Measurements from ENCODE around the gene FARP1. TPM values are rescaled to one million over a fixed set of nuclear protein-coding genes. Genes with fewer than 3 reads are reported as not detected.

FARP1 gene
- total RNA-seq, 1 experiment from 2014 or later: not detected

DNA sequence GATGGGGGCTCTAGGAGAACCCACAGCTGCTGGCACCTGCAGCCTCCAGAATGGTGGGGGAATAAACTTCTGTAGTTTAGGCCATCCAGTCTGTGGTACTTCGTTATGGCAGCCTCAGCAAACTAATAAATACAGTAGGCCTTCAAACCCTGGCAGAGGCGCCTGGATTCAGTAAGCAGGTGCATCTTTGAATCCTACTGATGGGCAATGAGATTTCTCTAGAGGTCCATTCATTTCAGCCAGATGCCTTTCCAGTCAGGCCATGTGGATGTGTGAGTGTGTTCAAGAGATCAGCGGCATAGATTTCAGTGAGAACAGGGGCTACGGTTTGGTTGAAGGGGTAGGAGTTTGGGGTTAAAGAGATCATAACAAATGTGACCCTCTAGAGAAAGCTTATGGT, 217.7 kb downstream of the FARP1 start:
- H3K27ac ChIP-seq (ENCODE audit: low read length): no peak overlapping the region
- no peak overlapping the region for H3K4me2 ChIP-seq (ENCODE audit: low read depth, low read length, poor library complexity, severe bottlenecking)
- no peak overlapping the region for H2AFZ ChIP-seq (ENCODE audit: low read length)
- DNase-seq: no peak
- H4K20me1 ChIP-seq (ENCODE audit: insufficient read depth, low read depth, low read length): no peaks in the 10 kb centered on the region
- no peaks in the 10 kb centered on the region for H3K27me3 ChIP-seq (ENCODE audit: low read length)
- no peaks in the 10 kb centered on the region for H3K9me2 ChIP-seq (replicated peaks; ENCODE audit: insufficient read depth, low read length)
- H3K4me3 ChIP-seq (ENCODE audit: low read length): no peak overlapping the region
- no peak overlapping the region for H3K9ac ChIP-seq (ENCODE audit: low read length)
- H3K36me3 ChIP-seq (ENCODE audit: insufficient read depth, low read length): no peaks in the 10 kb centered on the region
- H3K79me2 ChIP-seq (ENCODE audit: low read length): no peaks in the 10 kb centered on the region
- H3K4me1 ChIP-seq (ENCODE audit: low read length): no peaks in the 10 kb centered on the region
- no peaks in the 10 kb centered on the region for H3K9me3 ChIP-seq (ENCODE audit: low read length)

DNA sequence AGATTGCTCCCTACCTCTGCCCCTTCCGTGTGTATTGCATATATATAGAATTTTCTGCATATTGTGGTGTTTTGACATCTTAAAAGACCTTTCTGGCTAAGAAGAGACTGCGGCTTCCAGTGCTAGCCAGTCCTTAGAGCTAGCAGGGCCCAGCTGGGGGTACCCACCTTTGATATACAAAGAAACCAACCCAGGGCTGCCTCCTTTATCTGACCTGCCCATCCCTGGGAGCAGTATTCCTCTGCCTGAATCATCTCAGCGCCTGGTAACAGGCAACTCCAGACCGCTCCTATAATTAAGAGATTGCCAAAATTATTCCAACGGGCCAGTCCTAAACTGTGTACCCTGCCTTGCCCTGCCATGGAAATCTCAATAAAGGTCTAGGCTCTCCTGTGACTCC, 220.4 kb downstream of the FARP1 start:
- H3K9ac ChIP-seq (ENCODE audit: low read length): no peak overlapping the region
- no peaks in the 10 kb centered on the region for H3K9me3 ChIP-seq (ENCODE audit: low read length)
- no peaks in the 10 kb centered on the region for H3K79me2 ChIP-seq (ENCODE audit: low read length)
- no peak overlapping the region for H3K27ac ChIP-seq (ENCODE audit: low read length)
- H4K20me1 ChIP-seq (ENCODE audit: insufficient read depth, low read depth, low read length): no peaks in the 10 kb centered on the region
- H3K27me3 ChIP-seq (ENCODE audit: low read length): no peaks in the 10 kb centered on the region
- no peak overlapping the region for H3K4me3 ChIP-seq (ENCODE audit: low read length)
- no peak for DNase-seq
- no peaks in the 10 kb centered on the region for H3K36me3 ChIP-seq (ENCODE audit: insufficient read depth, low read length)
- no peak overlapping the region for H3K4me2 ChIP-seq (ENCODE audit: low read depth, low read length, poor library complexity, severe bottlenecking)
- H2AFZ ChIP-seq (ENCODE audit: low read length): no peak overlapping the region
- H3K9me2 ChIP-seq (replicated peaks; ENCODE audit: insufficient read depth, low read length): no peaks in the 10 kb centered on the region
- H3K4me1 ChIP-seq (ENCODE audit: low read length): no peaks in the 10 kb centered on the region

GRCh38 chr13:98364179-98364578, 221.3 kb downstream of the FARP1 start:
- no peaks in the 10 kb centered on the region for H3K9me3 ChIP-seq (ENCODE audit: low read length)
- no peaks in the 10 kb centered on the region for H3K79me2 ChIP-seq (ENCODE audit: low read length)
- no peak overlapping the region for H3K4me2 ChIP-seq (ENCODE audit: low read depth, low read length, poor library complexity, severe bottlenecking)
- H3K9me2 ChIP-seq (replicated peaks; ENCODE audit: insufficient read depth, low read length): no peaks in the 10 kb centered on the region
- no peak overlapping the region for H2AFZ ChIP-seq (ENCODE audit: low read length)
- H4K20me1 ChIP-seq (ENCODE audit: insufficient read depth, low read depth, low read length): no peaks in the 10 kb centered on the region
- H3K9ac ChIP-seq (ENCODE audit: low read length): no peak overlapping the region
- no peaks in the 10 kb centered on the region for H3K36me3 ChIP-seq (ENCODE audit: insufficient read depth, low read length)
- H3K4me3 ChIP-seq (ENCODE audit: low read length): no peak overlapping the region
- no peak for DNase-seq
- no peaks in the 10 kb centered on the region for H3K27me3 ChIP-seq (ENCODE audit: low read length)
- no peaks in the 10 kb centered on the region for H3K4me1 ChIP-seq (ENCODE audit: low read length)
- no peak overlapping the region for H3K27ac ChIP-seq (ENCODE audit: low read length)

DNA sequence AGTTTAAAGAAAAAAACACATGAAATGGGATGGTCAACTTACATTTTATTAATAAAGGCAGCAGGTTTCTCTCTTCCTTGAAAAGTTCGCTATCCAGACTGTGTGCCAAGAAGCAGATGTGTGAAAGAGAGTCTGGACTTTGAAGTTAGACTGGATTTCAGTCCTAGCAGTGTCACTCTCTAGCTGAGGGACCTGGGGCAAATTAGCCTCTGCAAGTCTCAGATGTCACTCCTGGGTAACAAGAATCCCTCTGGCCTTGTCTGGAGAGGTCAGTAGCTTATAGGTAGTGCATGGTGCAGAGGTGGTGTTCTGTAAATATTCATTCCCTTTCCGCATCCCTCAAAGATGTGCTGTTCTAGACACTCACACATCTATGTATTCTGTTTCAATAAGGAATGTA, 221.8 kb downstream of the FARP1 start:
- no peak for DNase-seq
- Histone ChIP-seq H3K9me2 (replicated peaks; ENCODE audit: insufficient read depth, low read length) (no peaks in the 10 kb centered on the region), H3K4me1 (ENCODE audit: low read length) (no peaks in the 10 kb centered on the region), H3K9me3 (ENCODE audit: low read length) (no peaks in the 10 kb centered on the region), H2AFZ (ENCODE audit: low read length) (no peak overlapping the region), H3K4me2 (ENCODE audit: low read depth, low read length, poor library complexity, severe bottlenecking) (no peak overlapping the region), H3K27ac (ENCODE audit: low read length) (no peak overlapping the region), H3K27me3 (ENCODE audit: low read length) (no peaks in the 10 kb centered on the region), H3K36me3 (ENCODE audit: insufficient read depth, low read length) (no peaks in the 10 kb centered on the region), H3K4me3 (ENCODE audit: low read length) (no peak overlapping the region), H3K79me2 (ENCODE audit: low read length) (no peaks in the 10 kb centered on the region), H3K9ac (ENCODE audit: low read length) (no peak overlapping the region), H4K20me1 (ENCODE audit: insufficient read depth, low read depth, low read length) (no peaks in the 10 kb centered on the region)

GRCh38 chr13:98365302-98365701, 222.4 kb downstream of the FARP1 start:
- Histone ChIP-seq H3K9ac (ENCODE audit: low read length) (no peak overlapping the region), H3K79me2 (ENCODE audit: low read length) (no peaks in the 10 kb centered on the region), H3K36me3 (ENCODE audit: insufficient read depth, low read length) (no peaks in the 10 kb centered on the region), H3K4me1 (ENCODE audit: low read length) (no peaks in the 10 kb centered on the region), H3K4me3 (ENCODE audit: low read length) (no peak overlapping the region), H3K4me2 (ENCODE audit: low read depth, low read length, poor library complexity, severe bottlenecking) (no peak overlapping the region), H3K27me3 (ENCODE audit: low read length) (no peaks in the 10 kb centered on the region), H3K9me3 (ENCODE audit: low read length) (no peaks in the 10 kb centered on the region), H3K27ac (ENCODE audit: low read length) (no peak overlapping the region), H4K20me1 (ENCODE audit: insufficient read depth, low read depth, low read length) (no peaks in the 10 kb centered on the region), H3K9me2 (replicated peaks; ENCODE audit: insufficient read depth, low read length) (no peaks in the 10 kb centered on the region), H2AFZ (ENCODE audit: low read length) (no peak overlapping the region)
- DNase-seq: no peak

GRCh38 chr13:98366010-98366409, 223.1 kb downstream of the FARP1 start:
- H3K79me2 ChIP-seq (ENCODE audit: low read length): no peaks in the 10 kb centered on the region
- DNase-seq: no peak
- H3K9me2 ChIP-seq (replicated peaks; ENCODE audit: insufficient read depth, low read length): no peaks in the 10 kb centered on the region
- no peaks in the 10 kb centered on the region for H3K4me1 ChIP-seq (ENCODE audit: low read length)
- H3K27me3 ChIP-seq (ENCODE audit: low read length): no peaks in the 10 kb centered on the region
- no peaks in the 10 kb centered on the region for H3K36me3 ChIP-seq (ENCODE audit: insufficient read depth, low read length)
- no peak overlapping the region for H3K4me3 ChIP-seq (ENCODE audit: low read length)
- H3K9ac ChIP-seq (ENCODE audit: low read length): no peak overlapping the region
- H4K20me1 ChIP-seq (ENCODE audit: insufficient read depth, low read depth, low read length): no peaks in the 10 kb centered on the region
- no peaks in the 10 kb centered on the region for H3K9me3 ChIP-seq (ENCODE audit: low read length)
- H3K4me2 ChIP-seq (ENCODE audit: low read depth, low read length, poor library complexity, severe bottlenecking): no peak overlapping the region
- no peak overlapping the region for H2AFZ ChIP-seq (ENCODE audit: low read length)
- H3K27ac ChIP-seq (ENCODE audit: low read length): no peak overlapping the region

- no peaks in the 10 kb centered on the region for H3K9me2 ChIP-seq (replicated peaks; ENCODE audit: insufficient read depth, low read length)
- no peak overlapping the region for H3K27ac ChIP-seq (ENCODE audit: low read length)
- H3K4me3 ChIP-seq (ENCODE audit: low read length): no peak overlapping the region
- DNase-seq: no peak
- H3K27me3 ChIP-seq (ENCODE audit: low read length): no peaks in the 10 kb centered on the region
- H3K36me3 ChIP-seq (ENCODE audit: insufficient read depth, low read length): no peaks in the 10 kb centered on the region
- H4K20me1 ChIP-seq (ENCODE audit: insufficient read depth, low read depth, low read length): no peaks in the 10 kb centered on the region
- no peaks in the 10 kb centered on the region for H3K79me2 ChIP-seq (ENCODE audit: low read length)
- no peak overlapping the region for H3K9ac ChIP-seq (ENCODE audit: low read length)
- H3K4me2 ChIP-seq (ENCODE audit: low read depth, low read length, poor library complexity, severe bottlenecking): no peak overlapping the region
- H3K4me1 ChIP-seq (ENCODE audit: low read length): no peaks in the 10 kb centered on the region
- H3K9me3 ChIP-seq (ENCODE audit: low read length): no peaks in the 10 kb centered on the region
- no peak overlapping the region for H2AFZ ChIP-seq (ENCODE audit: low read length)
These were observed 223.5 kb downstream of the FARP1 start for GRCh38 chr13:98366443-98366842.

GRCh38 chr13:98366959-98367358, 224.1 kb downstream of the FARP1 start:
- Histone ChIP-seq H2AFZ (ENCODE audit: low read length) (no peak overlapping the region), H4K20me1 (ENCODE audit: insufficient read depth, low read depth, low read length) (no peaks in the 10 kb centered on the region), H3K4me3 (ENCODE audit: low read length) (no peak overlapping the region), H3K36me3 (ENCODE audit: insufficient read depth, low read length) (no peaks in the 10 kb centered on the region), H3K27me3 (ENCODE audit: low read length) (no peaks in the 10 kb centered on the region), H3K27ac (ENCODE audit: low read length) (no peak overlapping the region), H3K9me3 (ENCODE audit: low read length) (no peaks in the 10 kb centered on the region), H3K79me2 (ENCODE audit: low read length) (no peaks in the 10 kb centered on the region), H3K9ac (ENCODE audit: low read length) (no peak overlapping the region), H3K4me2 (ENCODE audit: low read depth, low read length, poor library complexity, severe bottlenecking) (no peak overlapping the region), H3K9me2 (replicated peaks; ENCODE audit: insufficient read depth, low read length) (no peaks in the 10 kb centered on the region), H3K4me1 (ENCODE audit: low read length) (no peaks in the 10 kb centered on the region)
- no peak for DNase-seq

DNA sequence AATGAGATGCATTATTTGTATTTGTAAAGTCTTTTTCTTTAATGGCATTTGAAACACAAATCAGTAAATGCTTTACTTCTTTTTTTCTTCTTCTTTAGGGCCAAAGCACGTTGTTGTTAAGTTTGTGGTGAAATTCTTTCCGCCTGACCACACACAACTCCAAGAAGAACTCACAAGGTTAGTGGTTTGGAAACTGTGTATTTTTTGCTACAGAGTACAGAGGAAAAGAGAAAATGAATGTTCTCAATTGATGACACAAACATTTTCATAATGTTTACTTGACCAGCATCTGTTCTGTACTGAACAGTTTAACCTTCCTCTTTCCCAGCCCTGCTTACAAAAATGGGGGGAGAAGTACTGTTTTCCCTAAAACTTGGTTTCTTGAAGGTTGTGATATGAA, 225.1 kb downstream of the FARP1 start:
- Histone ChIP-seq H3K9me3 (ENCODE audit: low read length) (no peaks in the 10 kb centered on the region), H3K9ac (ENCODE audit: low read length) (no peak overlapping the region), H3K4me3 (ENCODE audit: low read length) (no peak overlapping the region), H3K27ac (ENCODE audit: low read length) (no peak overlapping the region), H3K27me3 (ENCODE audit: low read length) (no peaks in the 10 kb centered on the region), H3K79me2 (ENCODE audit: low read length) (no peaks in the 10 kb centered on the region), H2AFZ (ENCODE audit: low read length) (no peak overlapping the region), H3K4me1 (ENCODE audit: low read length) (no peaks in the 10 kb centered on the region), H3K9me2 (replicated peaks; ENCODE audit: insufficient read depth, low read length) (no peaks in the 10 kb centered on the region), H3K4me2 (ENCODE audit: low read depth, low read length, poor library complexity, severe bottlenecking) (no peak overlapping the region), H3K36me3 (ENCODE audit: insufficient read depth, low read length) (no peaks in the 10 kb centered on the region), H4K20me1 (ENCODE audit: insufficient read depth, low read depth, low read length) (no peaks in the 10 kb centered on the region)
- no peak for DNase-seq
